Naive thymus-derived CD8-positive, alpha-beta T cell (primary cell): Measurements from ENCODE around the gene BRD1. TPM values are rescaled to one million over a fixed set of nuclear protein-coding genes. Genes with fewer than 3 reads are reported as not detected.
"Not testable (repeated sequence)": the region's sequence is repeated elsewhere in the genome, so short reads cannot be mapped to it uniquely, and the experiment has no call there.

Source experiments
- ATAC-seq, 2 donors: fragments of 150-1000 bp; cut with Tn5 transposase in 1 of 2; sonication (Bioruptor Pico), chemical (Tn5 transposase) in 1 of 2; 1 replicate in 1 of 2; 2 replicates in 1 of 2; pipeline ENCODE4 v1.10.0; 2021; ENCODE audit warnings: mild to moderate bottlenecking in 2 of 2, moderate library complexity in 2 of 2
- POLR2A ChIA-PET: fragments of 350-600 bp; sonication (Branson Sonifier 250); formaldehyde crosslinking; loops from one replicate; lab custom pipeline; 2021; ENCODE audit warnings: antibody characterized with exemption; lab: Charles Lee
- DNase-seq, 10 donors: peaks; one replicate each; pipeline versions ENCODE4 v3.0.0 to v3.0.0-alpha.2; 2020 to 2022
- H3K27ac Mint-ChIP-seq, 10 donors: one replicate each; pipeline ENCODE4 v1.8.0; 2020 to 2022; ENCODE audit warnings: mild to moderate bottlenecking in 10 of 10, mixed read lengths in 10 of 10, moderate library complexity in 4 of 10, inconsistent platforms in 1 of 10
- H3K27me3 Mint-ChIP-seq, 5 donors: one replicate each; pipeline ENCODE4 v1.8.0; 2021 to 2022; ENCODE audit warnings: mixed read lengths in 5 of 5
- H3K36me3 Mint-ChIP-seq, 3 donors: one replicate each; pipeline ENCODE4 v1.8.0; 2020 to 2022; ENCODE audit warnings: mixed read lengths in 3 of 3, mild to moderate bottlenecking in 2 of 3, inconsistent platforms in 1 of 3
- H3K4me1 Mint-ChIP-seq, 4 donors: one replicate each; pipeline ENCODE4 v1.8.0; 2021 to 2022; ENCODE audit warnings: mixed read lengths in 4 of 4
- H3K4me3 Mint-ChIP-seq, 10 donors: one replicate each; pipeline ENCODE4 v1.8.0; 2020 to 2022; ENCODE audit warnings: mild to moderate bottlenecking in 10 of 10, mixed read lengths in 10 of 10, moderate library complexity in 6 of 10, inconsistent platforms in 1 of 10
- H3K9me3 Mint-ChIP-seq, 9 donors: one replicate each; pipeline ENCODE4 v1.8.0; 2020 to 2022; ENCODE audit warnings: mixed read lengths in 9 of 9, mild to moderate bottlenecking in 3 of 9, inconsistent platforms in 1 of 9, moderate library complexity in 1 of 9
- polyA plus RNA-seq, 3 donors: library from polyadenylated mRNA; unstranded; fragments of 300-500 nt; fragmentation: Illumina TruSeq; gene quantifications; one replicate each; pipeline ENCODE4 v1.2.3, GENCODE V29; 2021
- total RNA-seq, 8 experiments: library from RNA in 2 of 8; stranded (reverse) in 2 of 8; gene quantifications; one replicate each; pipeline ENCODE4 v1.2.3 and lab custom pipeline; 2021 to 2026

The BRD1 gene
- total and polyA plus RNA-seq, 5 experiments from 2014 or later = 1.9 to 86.8 (median 3.7) TPM

GRCh38 chr22:49786976-49787706, 40.5 kb downstream of the BRD1 start:
- H3K27ac Mint-ChIP-seq = peak overlapping the region in 8 of 10 donors; percentile 24 to 94 (median 72)
- no peak for ATAC-seq
- peaks cover 25 to 63% (median 48%) of the 10 kb centered on the region in 4 donors for H3K4me1 Mint-ChIP-seq
- H3K9me3 Mint-ChIP-seq = no peaks in the 10 kb centered on the region
- DNase-seq = peak in 1 of 10 donors; percentile 52
- POLR2A ChIA-PET = interaction anchor here (0.7 kb wide), 1 partner anchor 18 kb away, joined by 3 read pairs; no protein-coding TSS in a partner anchor
- H3K36me3 Mint-ChIP-seq = peaks cover 0 to 58% (median 14%) of the 10 kb centered on the region in 3 donors
- H3K4me3 Mint-ChIP-seq = peak overlapping the region in 2 of 10 donors; percentile 12 to 48
- no peaks in the 10 kb centered on the region for H3K27me3 Mint-ChIP-seq

DNA sequence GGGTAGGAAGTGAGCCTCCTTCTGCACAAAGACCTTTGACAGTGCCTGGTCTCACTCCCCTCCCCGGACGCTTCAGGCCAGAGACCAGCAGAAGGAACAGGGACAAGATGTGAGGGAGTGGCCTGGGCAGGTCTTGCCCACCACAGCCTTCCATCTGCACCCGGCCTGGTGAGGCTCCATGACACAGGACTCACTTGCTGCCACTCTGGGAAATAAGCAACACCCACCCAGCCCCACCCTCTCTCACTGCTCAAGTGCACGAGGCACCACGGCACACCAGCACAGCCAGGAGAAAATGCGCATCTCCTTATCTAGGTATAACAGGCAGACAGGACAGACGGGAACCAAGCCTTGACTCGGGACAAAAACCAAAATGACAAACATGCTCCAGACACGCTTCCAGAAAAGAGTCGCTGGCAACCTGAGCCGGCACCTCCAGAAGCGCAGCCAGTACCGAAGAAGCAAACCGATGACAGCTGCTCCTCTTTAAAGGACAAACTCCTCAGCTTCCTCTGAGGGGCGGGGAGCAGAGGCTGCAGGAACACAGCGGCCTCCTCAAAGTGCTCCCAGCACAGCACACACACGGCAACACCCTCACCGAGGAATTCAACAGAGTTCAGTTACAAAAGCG, 41.7 kb downstream of the BRD1 start:
- POLR2A ChIA-PET = interaction anchor here (1.3 kb wide), 1 partner anchor 14 kb away, joined by 3 read pairs; no protein-coding TSS in a partner anchor
- peak overlapping the region in 1 of 10 donors; percentile 18 for H3K4me3 Mint-ChIP-seq
- H3K9me3 Mint-ChIP-seq = no peaks in the 10 kb centered on the region
- peaks cover 0 to 51% (median 14%) of the 10 kb centered on the region in 3 donors for H3K36me3 Mint-ChIP-seq
- peak in 1 of 10 donors; percentile 31 for DNase-seq
- peaks cover 25 to 62% (median 41%) of the 10 kb centered on the region in 4 donors for H3K4me1 Mint-ChIP-seq
- no peaks in the 10 kb centered on the region for H3K27me3 Mint-ChIP-seq
- no peak for ATAC-seq
- peak overlapping the region in 3 of 10 donors; percentile 24 to 74 (median 28) for H3K27ac Mint-ChIP-seq

GRCh38 chr22:49785046-49785521, 42.6 kb downstream of the BRD1 start:
- H3K9me3 Mint-ChIP-seq = no peaks in the 10 kb centered on the region
- H3K4me3 Mint-ChIP-seq = no peak overlapping the region
- POLR2A ChIA-PET = no interaction called here
- no peak for ATAC-seq
- no peaks in the 10 kb centered on the region for H3K27me3 Mint-ChIP-seq
- peak in 1 of 10 donors; percentile 24 for DNase-seq
- peaks cover 21 to 53% (median 33%) of the 10 kb centered on the region in 4 donors for H3K4me1 Mint-ChIP-seq
- H3K27ac Mint-ChIP-seq = no peak overlapping the region
- peaks cover 0 to 46% (median 14%) of the 10 kb centered on the region in 3 donors for H3K36me3 Mint-ChIP-seq

GRCh38 chr22:49784630-49784971, 43.1 kb downstream of the BRD1 start:
- peaks cover 0 to 46% (median 14%) of the 10 kb centered on the region in 3 donors for H3K36me3 Mint-ChIP-seq
- H3K4me3 Mint-ChIP-seq = no peak overlapping the region
- POLR2A ChIA-PET = no interaction called here
- ATAC-seq = no peak
- H3K27me3 Mint-ChIP-seq = no peaks in the 10 kb centered on the region
- H3K4me1 Mint-ChIP-seq = peaks cover 16 to 48% (median 28%) of the 10 kb centered on the region in 4 donors
- DNase-seq = peak in 1 of 10 donors; percentile 6
- no peak overlapping the region for H3K27ac Mint-ChIP-seq
- H3K9me3 Mint-ChIP-seq = no peaks in the 10 kb centered on the region

DNA sequence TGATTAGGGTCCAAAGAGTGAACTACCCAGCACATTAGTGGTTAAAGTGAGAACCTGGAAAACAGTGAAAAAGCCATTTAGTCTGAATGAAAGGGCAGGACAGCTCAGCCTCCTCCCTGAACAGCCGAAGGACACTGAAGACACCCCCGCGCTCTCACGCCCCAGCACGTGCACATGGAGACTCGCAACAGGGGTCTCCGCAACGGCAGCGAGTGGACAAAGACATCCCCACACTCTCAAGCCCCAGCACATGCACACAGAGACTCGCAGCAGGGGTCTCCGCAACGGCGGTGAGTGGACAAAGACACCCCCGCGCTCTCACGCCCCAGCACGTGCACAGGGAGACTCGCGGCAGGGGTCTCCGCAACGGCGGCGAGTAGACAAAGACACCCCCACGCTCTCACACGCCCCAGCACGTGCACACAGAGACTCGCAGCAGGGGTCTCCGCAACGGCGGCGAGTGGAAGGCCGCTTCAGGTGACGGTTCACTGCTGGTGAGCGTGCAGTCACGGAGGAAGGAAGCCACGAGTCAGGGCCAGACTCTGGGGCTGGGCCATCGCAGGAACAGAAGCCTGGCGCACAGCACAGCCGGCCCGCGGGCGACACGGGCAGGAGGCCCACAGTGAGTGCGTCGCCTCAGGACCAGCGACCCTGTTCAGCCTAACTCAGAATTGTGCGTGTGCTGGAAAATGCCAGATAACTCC, 43.6 kb downstream of the BRD1 start:
- ATAC-seq (no peak), DNase-seq (peak in 1 of 10 donors; percentile 13)
- POLR2A ChIA-PET = no interaction called here
- Mint-ChIP-seq H3K27ac (peak overlapping the region in 2 of 10 donors; percentile 6 to 51), H3K4me1 (peaks cover 14 to 47% (median 23%) of the 10 kb centered on the region in 4 donors), H3K9me3 (no peaks in the 10 kb centered on the region), H3K27me3 (no peaks in the 10 kb centered on the region), H3K4me3 (peak overlapping the region in 1 of 10 donors; percentile 53), H3K36me3 (peaks cover 0 to 49% (median 16%) of the 10 kb centered on the region in 3 donors)

- Mint-ChIP-seq H3K4me1 (peaks cover 11 to 39% (median 16%) of the 10 kb centered on the region in 4 donors), H3K36me3 (peaks cover 0 to 54% (median 16%) of the 10 kb centered on the region in 3 donors), H3K27me3 (no peaks in the 10 kb centered on the region), H3K4me3 (peak overlapping the region in 1 of 10 donors; percentile 8), H3K9me3 (no peaks in the 10 kb centered on the region), H3K27ac (peak overlapping the region in 3 of 10 donors; percentile 9 to 52 (median 34))
- DNase-seq = no peak
- POLR2A ChIA-PET = interaction anchor here (0.6 kb wide), 1 partner anchor 12 kb away, joined by 3 read pairs; no protein-coding TSS in a partner anchor
- ATAC-seq = no peak
These were observed 44.5 kb downstream of the BRD1 start for GRCh38 chr22:49783036-49783746.

DNA sequence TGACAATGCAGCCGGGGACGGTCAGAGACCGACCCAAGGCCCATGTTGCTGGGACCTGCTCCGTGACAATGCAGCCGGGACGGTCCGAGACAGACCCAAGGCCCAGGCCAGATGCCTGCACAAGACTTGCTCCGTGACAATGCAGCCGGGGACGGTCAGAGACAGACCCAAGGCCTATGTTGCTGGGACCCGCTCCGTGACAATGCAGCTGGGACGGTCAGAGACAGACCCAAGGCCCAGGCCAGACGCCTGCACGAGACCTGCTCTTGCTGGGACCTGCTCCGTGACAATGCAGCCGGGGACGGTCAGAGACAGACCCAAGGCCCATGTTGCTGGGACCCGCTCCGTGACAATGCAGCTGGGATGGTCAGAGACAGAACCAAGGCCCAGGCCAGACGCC, 45.8 kb downstream of the BRD1 start:
- H3K27me3 Mint-ChIP-seq, ATAC-seq, H3K9me3 Mint-ChIP-seq, POLR2A ChIA-PET, DNase-seq: not testable (repeated sequence)
- Mint-ChIP-seq H3K36me3 (peaks cover 0 to 47% (median 12%) of the 10 kb centered on the region in 3 donors), H3K4me1 (peaks cover 6 to 31% (median 11%) of the 10 kb centered on the region in 4 donors), H3K27ac (peak overlapping the region in 1 of 10 donors; percentile 13), H3K4me3 (peak overlapping the region in 1 of 10 donors; percentile 10)

DNA sequence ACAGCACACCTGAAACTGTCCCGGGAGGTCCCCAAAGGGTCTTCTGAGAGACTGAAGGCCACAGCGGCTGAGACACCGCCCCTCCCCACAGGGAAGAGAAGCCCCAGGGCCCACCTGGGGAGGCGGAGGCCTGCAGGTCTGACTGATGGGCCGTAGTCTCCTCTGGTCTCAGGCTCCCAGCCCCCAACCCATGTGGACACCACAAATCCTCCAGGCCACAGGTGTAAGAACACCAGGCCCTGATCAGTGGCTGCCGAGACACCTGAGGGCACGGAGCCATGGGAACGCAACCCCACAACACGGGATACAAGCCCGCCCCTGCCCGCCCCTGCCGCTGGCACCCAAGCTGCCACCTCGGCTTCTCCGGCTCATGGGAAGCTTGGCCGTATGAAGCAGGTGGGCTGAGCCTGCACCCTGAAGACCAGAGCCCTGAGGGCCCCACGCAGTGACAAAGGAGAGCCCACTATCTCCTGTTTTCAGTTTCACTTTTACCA, 46.3 kb downstream of the BRD1 start:
- ATAC-seq (no peak), DNase-seq (no peak)
- H3K27me3 Mint-ChIP-seq = no peaks in the 10 kb centered on the region
- peaks cover 0 to 46% (median 6%) of the 10 kb centered on the region in 3 donors for H3K36me3 Mint-ChIP-seq
- POLR2A ChIA-PET = no interaction called here
- H3K9me3 Mint-ChIP-seq = no peaks in the 10 kb centered on the region
- H3K4me1 Mint-ChIP-seq = peaks cover 6 to 26% (median 9%) of the 10 kb centered on the region in 4 donors
- peak overlapping the region in 1 of 10 donors; percentile 10 for H3K4me3 Mint-ChIP-seq
- no peak overlapping the region for H3K27ac Mint-ChIP-seq

GRCh38 chr22:49780698-49781288, 46.9 kb downstream of the BRD1 start:
- no peak overlapping the region for H3K4me3 Mint-ChIP-seq
- no peak for ATAC-seq

GRCh38 chr22:49779853-49780697, 47.6 kb downstream of the BRD1 start:
- POLR2A ChIA-PET = no interaction called here
- H3K4me3 Mint-ChIP-seq = no peak overlapping the region
- ATAC-seq (no peak), DNase-seq (peak in 1 of 10 donors; percentile 10)
- H3K36me3 Mint-ChIP-seq = peaks cover 0 to 42% (median 7%) of the 10 kb centered on the region in 3 donors
- no peaks in the 10 kb centered on the region for H3K9me3 Mint-ChIP-seq
- peaks cover 6 to 22% (median 9%) of the 10 kb centered on the region in 4 donors for H3K4me1 Mint-ChIP-seq
- H3K27me3 Mint-ChIP-seq = no peaks in the 10 kb centered on the region
- H3K27ac Mint-ChIP-seq = peak overlapping the region in 2 of 10 donors; percentile 21 to 28

More at GRCh38 chr22:49780698-49781288, 46.9 kb downstream of the BRD1 start:
- Mint-ChIP-seq H3K27me3 (no peaks in the 10 kb centered on the region), H3K36me3 (peaks cover 0 to 44% (median 4%) of the 10 kb centered on the region in 3 donors), H3K27ac (no peak overlapping the region), H3K9me3 (no peaks in the 10 kb centered on the region), H3K4me1 (peaks cover 6 to 22% (median 9%) of the 10 kb centered on the region in 4 donors)
- POLR2A ChIA-PET = no interaction called here
- peak in 1 of 10 donors; percentile 45 for DNase-seq
